Testis (tissue), 3 donors: ENCODE data around the gene TMPRSS11F. TPM values are rescaled to one million over a fixed set of nuclear protein-coding genes. Genes with fewer than 3 reads are reported as not detected.

Experiments
- DNase-seq: peaks from one replicate; pipeline ENCODE4 v3.0.0-alpha.2; 2019
- H3K27ac ChIP-seq, 2 donors: fragments of 200-600 bp; sonication (generic); one replicate each; pipeline ENCODE4 v1.5.1; 2019
- H3K27me3 ChIP-seq: fragments of 200-600 bp; sonication (generic); one replicate; pipeline ENCODE4 v1.5.1; 2019
- H3K36me3 ChIP-seq: fragments of 200-600 bp; sonication (generic); one replicate; pipeline ENCODE4 v1.5.1; 2017; ENCODE audit warnings: low read depth; ENCODE audit errors: missing control alignments
- H3K4me1 ChIP-seq: fragments of 200-600 bp; sonication (generic); one replicate; pipeline ENCODE4 v1.5.1; 2019
- H3K4me3 ChIP-seq, 2 donors: fragments of 200-600 bp; sonication (generic); one replicate each; pipeline ENCODE4 v1.5.1; 2017 to 2019
- H3K9me3 ChIP-seq: fragments of 200-600 bp; sonication (generic); one replicate; pipeline ENCODE4 v1.5.1; 2017
- CTCF ChIP-seq, 3 experiments: fragments of 450-650 bp in 2 of 3; fragments of 200-600 bp in 1 of 3; sonication (generic) in 1 of 3; IDR thresholded peaks; one replicate each; pipeline ENCODE4 v1.5.1; 2016 to 2019; ENCODE audit warnings: antibody characterized with exemption in 3 of 3, mild to moderate bottlenecking in 2 of 3, moderate library complexity in 1 of 3
- POLR2A ChIP-seq: fragments of 450-650 bp; IDR thresholded peaks from one replicate; pipeline ENCODE4 v1.6.1; 2017; ENCODE audit warnings: antibody characterized with exemption, mild to moderate bottlenecking, moderate library complexity
- WGBS, 2 donors: methylation state at CpG; one replicate each; pipeline ENCODE4 v1.1.5; 2018; 5-methylcytosine and 5-hydroxymethylcytosine counted together
- intact Hi-C: fragments of 100-400 bp; cut with DNase I; formaldehyde crosslinking; loops from one replicate; pipeline ENCODE4 v1.15.1; 2023; ENCODE audit warnings: low total_unique reads
- polyA plus RNA-seq: library from polyadenylated mRNA; stranded (reverse); fragments of 350-450 nt; fragmentation: Illumina TruSeq; extraction: RNeasy Lipid Tissue Mini Kit (QIAGEN cat#74804); gene quantifications from one replicate; pipeline ENCODE4 v1.2.3, GENCODE V29; 2014; ENCODE audit warnings: low read depth, low replicate concordance; ENCODE audit not compliant: insufficient read depth
- total RNA-seq, 2 donors: library from RNA; depleted of rRNA; stranded (reverse); fragments of >200 nt; gene quantifications; one replicate each; pipeline ENCODE4 v1.2.3, GENCODE V29; 2016

Gene TMPRSS11F
- total and polyA plus RNA-seq, 3 donors from 2014 or later = 0.58 to 1.1 (median 1.0) TPM

DNA sequence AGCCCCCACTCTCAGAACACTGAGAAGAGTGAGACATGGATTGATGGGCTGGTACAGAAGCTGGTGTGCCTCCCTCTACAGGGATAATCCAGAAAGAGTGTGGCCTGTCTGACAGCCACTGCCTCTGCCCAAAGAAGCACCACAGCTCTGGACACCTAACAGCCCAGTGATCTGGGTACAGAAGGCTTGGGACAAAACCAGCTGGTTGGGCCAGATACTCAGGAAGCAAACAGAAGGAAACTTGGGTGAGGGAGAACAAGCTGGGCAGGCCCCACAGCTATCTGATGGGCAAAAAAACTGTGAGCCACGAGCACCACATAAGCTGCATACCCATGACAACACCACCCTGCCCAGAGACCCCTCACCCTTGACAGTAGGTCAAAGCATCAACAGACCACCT is 46.9 kb downstream of the TMPRSS11F start:
- Histone ChIP-seq H3K9me3 (no peaks in the 10 kb centered on the region), H3K4me1 (no peaks in the 10 kb centered on the region), H3K27me3 (no peaks in the 10 kb centered on the region), H3K36me3 (no peaks in the 10 kb centered on the region), H3K4me3 (no peak overlapping the region), H3K27ac (no peak overlapping the region)
- intact Hi-C loops = no loop called here
- DNase-seq = no peak
- 71% methylated on average over 1 of the region's 1 CpG for WGBS, 2 donors
- TF ChIP-seq POLR2A = no peak
- no peak for TF ChIP-seq CTCF (IDR thresholded peaks at IDR 0.05)

DNA sequence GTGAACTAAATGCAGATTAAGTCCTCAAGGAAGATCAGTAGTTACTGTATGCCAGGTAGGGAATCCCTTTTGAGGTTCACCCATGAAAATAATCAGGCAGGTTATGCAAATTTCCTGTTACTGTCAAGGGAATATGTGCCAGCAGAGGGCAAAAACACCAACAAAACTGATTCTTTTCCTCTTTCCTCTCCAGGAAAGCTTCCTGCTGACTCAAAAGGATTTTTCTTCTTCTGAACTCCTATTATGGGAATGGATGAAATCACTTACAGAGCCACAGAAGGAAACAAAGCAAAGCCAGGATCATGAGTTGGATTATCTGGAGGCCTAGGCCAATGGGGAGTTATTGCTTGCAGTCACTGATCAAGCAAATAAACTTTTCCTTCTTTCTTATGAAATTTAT is 49.7 kb downstream of the TMPRSS11F start:
- intact Hi-C loops = no loop called here
- H3K27me3 ChIP-seq = no peaks in the 10 kb centered on the region
- TF ChIP-seq POLR2A (no peak), CTCF (IDR thresholded peaks at IDR 0.05) (no peak)
- no peaks in the 10 kb centered on the region for H3K9me3 ChIP-seq
- no peak overlapping the region for H3K27ac ChIP-seq
- no peak overlapping the region for H3K4me3 ChIP-seq
- no peaks in the 10 kb centered on the region for H3K36me3 ChIP-seq
- no peaks in the 10 kb centered on the region for H3K4me1 ChIP-seq
- no peak for DNase-seq

- DNase-seq = no peak
- H3K27ac ChIP-seq = no peak overlapping the region
- no peaks in the 10 kb centered on the region for H3K36me3 ChIP-seq
- WGBS, 2 donors = 90 to 100% methylated on average over 4 to 8 of the region's 8 CpGs
- no peaks in the 10 kb centered on the region for H3K27me3 ChIP-seq
- no peak overlapping the region for H3K4me3 ChIP-seq
- no peaks in the 10 kb centered on the region for H3K9me3 ChIP-seq
- no peaks in the 10 kb centered on the region for H3K4me1 ChIP-seq
- TF ChIP-seq POLR2A (no peak), CTCF (IDR thresholded peaks at IDR 0.05) (no peak)
- intact Hi-C loops = no loop called here
Observed at GRCh38 chr4:68077737-68078136, 51.9 kb downstream of the TMPRSS11F start.

DNA sequence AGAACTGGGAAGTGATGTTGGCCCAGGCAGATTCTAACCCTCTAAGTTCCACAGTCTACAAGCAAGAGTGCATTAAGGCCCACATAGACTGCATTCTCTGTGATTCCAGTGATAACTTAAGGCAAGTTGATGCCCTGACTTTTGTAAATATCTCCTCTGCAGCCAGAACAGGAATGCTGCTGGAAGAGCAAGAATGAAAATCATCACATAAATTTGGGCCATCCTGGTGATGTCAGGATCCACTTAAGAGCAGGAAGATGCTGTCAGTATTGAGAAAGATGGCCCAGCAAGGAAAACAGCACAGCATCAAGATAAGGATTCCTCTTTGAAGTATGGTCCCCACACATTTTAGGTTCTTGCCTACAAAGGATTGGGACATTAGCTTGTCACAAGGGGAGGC is 52.4 kb downstream of the TMPRSS11F start:
- intact Hi-C loops = no loop called here
- Histone ChIP-seq H3K4me3 (no peak overlapping the region), H3K4me1 (no peaks in the 10 kb centered on the region), H3K27me3 (no peaks in the 10 kb centered on the region), H3K9me3 (no peaks in the 10 kb centered on the region), H3K27ac (no peak overlapping the region), H3K36me3 (no peaks in the 10 kb centered on the region)
- DNase-seq = no peak
- no peak for TF ChIP-seq CTCF (IDR thresholded peaks at IDR 0.05)
- TF ChIP-seq POLR2A = no peak

DNA sequence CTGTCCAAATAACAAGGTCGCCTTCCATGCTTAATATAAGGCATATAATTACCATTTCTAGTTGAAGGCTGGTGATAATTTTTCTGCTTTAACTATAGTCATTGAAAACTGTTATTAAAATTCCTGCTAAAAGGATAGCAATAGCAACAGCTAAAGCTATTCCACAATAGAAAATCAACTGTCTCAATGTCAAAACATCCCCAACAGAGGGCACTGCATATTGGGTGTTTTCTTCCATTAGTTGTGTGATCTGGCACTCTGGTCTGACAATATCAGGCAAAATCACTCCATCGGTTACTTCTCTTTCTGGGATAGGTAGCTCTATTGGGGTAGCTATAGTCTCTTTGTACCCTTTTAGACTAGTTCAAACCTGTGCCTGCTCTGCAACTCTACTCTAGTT is 53.5 kb downstream of the TMPRSS11F start:
- TF ChIP-seq CTCF (IDR thresholded peaks at IDR 0.05) (no peak), POLR2A (no peak)
- Histone ChIP-seq H3K4me3 (no peak overlapping the region), H3K36me3 (no peaks in the 10 kb centered on the region), H3K27ac (no peak overlapping the region), H3K27me3 (no peaks in the 10 kb centered on the region), H3K9me3 (no peaks in the 10 kb centered on the region), H3K4me1 (no peaks in the 10 kb centered on the region)
- intact Hi-C loops = no loop called here
- WGBS, 2 donors = 84 to 85% methylated on average over 2 of the region's 2 CpGs
- no peak for DNase-seq
